Right lobe of liver (tissue), 4 donors: ENCODE measurements around the gene TAB2.

Experiments
- POLR2A ChIP-seq: fragments of 450-650 bp; IDR thresholded peaks from one replicate; pipeline ENCODE4 v1.6.1; 2017; ENCODE audit warnings: antibody characterized with exemption, mild to moderate bottlenecking
- TF ChIP-seq, protein P1 (sequence below), 4 donors: fragments of 200-600 bp in 3 of 4; fragments of 450-650 bp in 1 of 4; IDR thresholded peaks; one replicate each; pipeline versions ENCODE4 v1.5.1 to v1.8.0; 2016 to 2022; ENCODE audit warnings: antibody characterized with exemption in 4 of 4, mild to moderate bottlenecking in 2 of 4
- donor health status: DM: no; HTN: no; CAD: no.
- donor health status: DM: no; HTN: no; CAD: no.
- donor health status: DM: no; HTN: yes; CAD: no.

DNA sequence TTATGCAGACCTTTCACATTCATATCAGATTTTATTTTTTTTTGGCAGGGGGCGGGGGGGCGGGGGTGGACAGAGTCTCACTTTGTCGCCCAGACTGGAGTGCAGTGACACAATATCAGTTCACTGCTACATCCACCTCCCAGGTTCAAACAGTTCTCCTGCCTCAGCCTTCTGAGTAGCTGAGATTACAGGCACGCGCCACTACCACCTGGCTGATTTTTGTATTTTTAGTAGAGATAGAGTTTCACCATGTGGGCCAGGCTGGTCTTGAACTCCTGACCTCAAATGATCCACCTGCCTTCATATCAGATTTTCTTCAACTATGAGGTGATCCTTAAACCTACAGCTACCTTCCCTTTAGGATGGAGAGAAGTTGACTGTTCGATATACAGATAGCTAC lies 74.6 kb downstream of the TAB2 start:
- no peak for TF ChIP-seq POLR2A
- TF ChIP-seq, protein P1, sequence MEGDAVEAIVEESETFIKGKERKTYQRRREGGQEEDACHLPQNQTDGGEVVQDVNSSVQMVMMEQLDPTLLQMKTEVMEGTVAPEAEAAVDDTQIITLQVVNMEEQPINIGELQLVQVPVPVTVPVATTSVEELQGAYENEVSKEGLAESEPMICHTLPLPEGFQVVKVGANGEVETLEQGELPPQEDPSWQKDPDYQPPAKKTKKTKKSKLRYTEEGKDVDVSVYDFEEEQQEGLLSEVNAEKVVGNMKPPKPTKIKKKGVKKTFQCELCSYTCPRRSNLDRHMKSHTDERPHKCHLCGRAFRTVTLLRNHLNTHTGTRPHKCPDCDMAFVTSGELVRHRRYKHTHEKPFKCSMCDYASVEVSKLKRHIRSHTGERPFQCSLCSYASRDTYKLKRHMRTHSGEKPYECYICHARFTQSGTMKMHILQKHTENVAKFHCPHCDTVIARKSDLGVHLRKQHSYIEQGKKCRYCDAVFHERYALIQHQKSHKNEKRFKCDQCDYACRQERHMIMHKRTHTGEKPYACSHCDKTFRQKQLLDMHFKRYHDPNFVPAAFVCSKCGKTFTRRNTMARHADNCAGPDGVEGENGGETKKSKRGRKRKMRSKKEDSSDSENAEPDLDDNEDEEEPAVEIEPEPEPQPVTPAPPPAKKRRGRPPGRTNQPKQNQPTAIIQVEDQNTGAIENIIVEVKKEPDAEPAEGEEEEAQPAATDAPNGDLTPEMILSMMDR (IDR thresholded peaks at IDR 0.05) = no peak
